NT2/D1 (cell line): ENCODE measurements around the gene GMEB2.
"Not testable (repeated sequence)": the region's sequence is repeated elsewhere in the genome, so short reads cannot be mapped to it uniquely, and the experiment has no call there.

Source experiments
- SUZ12 ChIP-seq: IDR thresholded peaks from 2 replicates; pipeline ENCODE4 v1.6.1; 2011; ENCODE audit not compliant: insufficient read length, insufficient read depth; ENCODE audit errors: extremely low read depth
- YY1 ChIP-seq: IDR thresholded peaks from 2 replicates; pipeline ENCODE4 v1.6.1; 2011; ENCODE audit not compliant: insufficient read length, insufficient read depth
- ZNF274 ChIP-seq: IDR thresholded peaks from 2 replicates; pipeline ENCODE4 v1.6.1; 2011; ENCODE audit warnings: mild to moderate bottlenecking, low read depth, low read length

GRCh38 chr20:63660174-63660573 lies 33.3 kb upstream of the GMEB2 start:
- not testable (repeated sequence) for TF ChIP-seq ZNF274, YY1, SUZ12
